HG02870 (cell line): Measurements from ENCODE around the gene SPTLC2.

Experiments used
- ATAC-seq: cut with Tn5 transposase; IDR thresholded peaks from one replicate; pipeline ENCODE4 v1.9.1; 2021; ENCODE audit warnings: mild to moderate bottlenecking, moderate library complexity; ENCODE audit not compliant: unreplicated experiment

SPTLC2 gene

DNA sequence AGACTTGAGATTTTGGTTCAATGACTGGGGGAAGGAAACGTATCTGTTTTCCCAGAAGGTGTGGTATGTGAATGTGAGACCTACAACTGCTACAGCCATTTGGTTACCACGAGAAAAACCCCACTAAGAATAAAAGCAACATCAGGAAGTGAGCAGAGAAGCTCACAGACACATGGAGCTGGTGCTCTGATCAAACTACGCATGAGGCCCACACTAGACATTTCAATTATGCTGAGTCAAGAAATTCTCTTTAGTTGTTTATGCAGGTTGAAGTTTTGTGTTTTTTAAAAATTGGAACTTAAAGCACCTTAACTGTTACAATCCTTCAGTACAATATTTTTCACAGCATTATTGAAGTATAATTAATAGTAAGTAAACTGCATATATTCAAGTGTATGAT is 8.9 kb upstream of the SPTLC2 start:
- ATAC-seq = no peak

DNA sequence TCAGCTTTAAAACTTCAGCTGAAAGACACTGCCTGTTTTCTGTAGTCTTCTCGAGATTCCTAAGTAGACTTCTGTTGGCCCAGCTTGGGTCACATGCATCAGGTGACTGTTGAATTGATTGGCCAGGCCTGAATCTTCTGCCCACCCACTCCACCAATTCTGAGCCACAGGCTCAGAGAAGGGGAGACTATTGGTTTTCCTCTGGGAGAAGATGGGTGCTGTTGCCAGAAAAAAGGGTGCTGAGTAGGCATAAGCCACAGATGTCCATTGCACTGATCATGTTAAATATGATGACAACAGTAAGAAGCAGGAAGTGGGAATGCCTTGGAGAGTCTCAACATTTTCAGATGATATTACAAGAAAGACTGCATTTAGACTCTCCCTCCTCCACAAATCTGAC is 6.8 kb upstream of the SPTLC2 start:
- ATAC-seq = no peak

DNA sequence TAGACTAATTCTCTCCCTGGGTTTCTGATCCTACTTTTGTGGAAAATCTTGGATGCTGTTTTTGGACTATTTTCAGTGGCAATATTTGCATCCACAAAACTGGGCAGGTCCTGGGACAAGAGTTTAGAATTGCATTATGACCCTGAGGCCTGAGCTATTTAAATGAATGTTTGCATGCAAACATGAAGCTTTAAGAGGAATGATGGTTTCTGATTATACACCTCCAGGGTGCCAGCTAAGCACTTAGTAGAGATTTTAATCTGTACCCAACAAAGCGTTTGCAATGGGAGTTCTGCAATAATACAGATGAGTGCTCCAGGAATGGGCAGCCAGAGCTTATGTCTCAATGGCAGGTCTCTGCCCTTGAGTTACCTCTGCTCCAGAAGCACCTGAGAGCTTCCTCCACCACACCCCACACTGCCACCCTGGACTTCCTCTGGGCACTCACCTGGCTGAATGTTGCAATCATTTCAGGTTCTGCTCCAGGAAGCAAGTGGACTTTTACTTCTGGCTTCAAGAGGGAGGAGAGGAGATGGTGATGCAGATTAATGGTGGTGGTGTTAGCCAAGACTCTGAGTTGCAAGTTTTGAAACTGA is 6.0 kb upstream of the SPTLC2 start:
- ATAC-seq = no peak

DNA sequence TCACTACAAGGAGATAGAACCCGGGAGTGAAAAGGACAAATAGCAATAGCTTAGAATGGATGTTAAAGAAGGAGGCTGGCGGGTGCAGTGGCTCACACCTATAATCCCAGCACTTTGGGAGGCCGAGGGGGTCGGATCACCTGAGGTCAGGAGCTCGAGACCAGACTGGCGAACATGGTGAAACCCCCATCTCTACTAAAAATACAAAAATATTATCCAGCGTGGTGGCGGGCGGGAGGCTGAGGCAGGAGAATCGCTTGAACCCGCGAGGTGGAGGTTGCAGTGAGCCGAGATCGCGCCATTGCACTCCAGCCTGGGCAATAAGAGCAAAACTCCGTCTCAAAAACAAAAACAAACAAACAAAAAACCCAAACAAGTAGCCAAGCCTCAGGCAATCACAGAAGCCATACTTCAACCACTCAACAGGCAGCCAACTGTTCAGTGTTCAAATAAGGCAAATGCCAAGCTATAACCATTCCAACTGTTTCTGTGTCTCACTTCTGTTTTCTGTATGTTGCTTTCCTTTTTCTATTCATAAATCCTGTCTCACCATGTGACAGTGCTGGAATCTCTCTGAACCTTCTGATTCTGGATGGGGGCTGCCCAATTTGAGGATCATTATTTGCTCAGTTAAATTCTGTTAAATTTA is 3.9 kb upstream of the SPTLC2 start:
- no peak for ATAC-seq

DNA sequence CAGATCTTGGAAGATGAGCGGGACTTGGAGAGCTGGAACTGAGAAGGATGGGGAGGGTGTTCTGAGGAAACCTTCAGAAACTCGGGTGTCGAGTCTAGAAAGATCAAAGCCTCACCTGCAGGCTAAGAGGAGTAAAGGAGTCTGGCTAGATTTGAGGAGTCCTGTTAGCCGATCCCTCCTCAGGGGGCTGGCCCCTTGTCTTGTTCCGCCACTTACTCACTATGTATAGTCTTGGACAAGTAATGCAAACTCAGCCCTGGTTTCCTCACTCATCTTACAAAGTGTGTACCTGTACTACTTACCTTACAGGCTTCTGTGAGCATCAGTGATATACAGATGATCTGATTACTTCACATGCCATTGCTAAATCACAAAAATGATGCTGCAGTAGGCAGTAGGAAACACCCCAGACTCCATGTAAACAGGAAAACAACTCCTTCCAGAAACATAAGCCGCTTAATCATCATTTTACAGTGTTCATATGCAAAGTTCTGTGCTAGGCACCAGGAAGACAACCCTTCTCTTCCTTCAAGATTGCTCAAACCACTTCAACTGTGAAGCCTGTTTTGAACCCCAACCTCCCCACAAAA is 2.0 kb upstream of the SPTLC2 start:
- ATAC-seq = no peak

DNA sequence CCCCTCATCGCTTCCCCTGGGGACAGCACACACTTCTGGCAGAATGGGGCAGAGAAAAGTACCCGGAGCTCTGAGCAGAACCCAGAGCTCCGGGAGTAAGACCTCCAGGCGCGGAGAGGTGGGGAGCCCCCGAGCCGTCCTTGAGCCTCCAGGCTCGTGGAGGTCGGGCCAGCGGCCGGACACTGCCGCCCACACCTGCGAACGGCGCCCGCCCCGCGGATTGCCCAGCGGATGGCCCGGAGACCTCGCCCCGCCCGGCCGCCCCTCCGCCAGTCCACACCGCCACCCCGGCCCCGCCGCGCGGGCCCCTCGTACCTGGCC is 344 bp downstream of the SPTLC2 start:
- no peak for ATAC-seq

DNA sequence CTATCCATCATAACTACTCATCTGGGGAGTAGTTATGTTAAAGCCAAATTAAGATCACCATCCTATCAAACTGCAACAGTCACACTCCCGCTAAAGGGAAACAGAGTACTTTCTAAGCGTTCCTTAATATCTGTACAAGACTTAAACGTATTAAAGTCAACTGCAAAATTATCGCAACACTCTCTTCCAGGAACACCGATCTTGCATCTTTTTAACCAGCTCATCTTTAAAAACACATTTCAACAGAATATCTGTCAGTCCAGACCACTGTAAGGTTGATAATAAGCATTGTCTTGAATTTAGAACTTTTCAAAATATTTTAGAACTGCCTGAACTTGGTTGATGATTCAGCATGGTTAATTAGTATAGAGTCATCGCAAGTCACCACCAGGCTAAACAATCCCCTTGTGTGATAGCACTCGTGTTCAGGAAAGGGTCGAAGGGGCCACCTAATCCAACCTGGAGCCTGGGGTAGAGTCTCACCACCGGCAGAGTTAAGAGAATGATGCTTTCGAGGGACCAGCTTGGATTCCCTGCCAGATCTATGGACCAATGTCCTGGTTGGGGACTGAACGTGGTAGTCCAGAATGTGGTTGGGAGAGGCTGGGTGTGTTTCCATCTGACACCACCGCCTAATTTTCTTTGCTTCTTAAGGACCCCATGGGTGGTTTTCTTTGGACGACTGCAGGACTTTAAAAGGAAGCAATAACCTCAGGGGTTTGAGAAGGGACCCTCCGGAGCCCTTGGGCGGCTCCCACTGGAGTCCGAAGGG is 890 bp downstream of the SPTLC2 start:
- no peak for ATAC-seq

DNA sequence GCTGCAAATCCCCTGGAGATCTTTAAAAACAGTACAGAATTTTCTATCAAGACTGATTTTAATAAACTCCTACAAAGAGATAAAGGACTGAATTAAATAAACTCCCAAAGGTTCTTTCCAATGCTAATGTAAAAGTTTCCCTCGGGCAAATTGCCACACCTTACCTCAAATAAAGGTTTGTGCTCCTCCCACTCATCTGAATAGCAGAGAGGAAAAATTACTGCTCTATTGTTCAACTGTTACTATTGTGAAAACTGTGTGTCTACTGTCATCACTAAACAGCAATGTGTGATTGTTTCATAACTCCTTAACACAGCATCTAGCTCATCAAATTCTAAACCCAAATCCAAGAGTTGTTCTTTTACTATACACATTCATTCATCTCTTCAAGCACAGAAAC is 3.2 kb downstream of the SPTLC2 start:
- no peak for ATAC-seq

DNA sequence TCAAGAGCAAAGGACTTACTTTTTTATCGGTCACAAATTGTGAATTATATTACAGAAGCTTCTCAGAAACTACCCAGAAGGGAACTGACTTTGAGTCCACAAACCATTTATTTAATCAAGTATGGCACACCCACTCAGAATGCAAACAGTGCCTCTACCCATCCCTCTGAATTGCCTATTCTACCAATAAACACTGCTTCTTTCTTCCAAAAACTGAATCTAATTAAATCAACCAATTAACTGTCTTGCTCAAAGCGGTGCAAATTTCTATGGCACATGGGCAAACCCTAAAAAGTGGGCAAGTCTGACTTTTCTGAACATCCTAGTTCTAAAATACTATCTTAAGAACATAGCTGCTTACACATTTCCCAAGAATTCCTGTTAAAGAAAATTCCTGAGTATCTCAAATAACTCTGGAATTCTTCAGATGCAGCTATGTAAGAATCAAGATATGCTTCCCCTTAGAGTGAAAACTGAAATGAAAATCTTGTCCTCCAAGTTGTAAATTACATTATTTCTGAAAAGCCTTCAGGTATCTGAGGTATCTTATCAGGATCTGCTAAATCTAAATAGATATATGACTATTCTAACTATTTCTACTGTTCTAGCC is 4.3 kb downstream of the SPTLC2 start:
- ATAC-seq = no peak

DNA sequence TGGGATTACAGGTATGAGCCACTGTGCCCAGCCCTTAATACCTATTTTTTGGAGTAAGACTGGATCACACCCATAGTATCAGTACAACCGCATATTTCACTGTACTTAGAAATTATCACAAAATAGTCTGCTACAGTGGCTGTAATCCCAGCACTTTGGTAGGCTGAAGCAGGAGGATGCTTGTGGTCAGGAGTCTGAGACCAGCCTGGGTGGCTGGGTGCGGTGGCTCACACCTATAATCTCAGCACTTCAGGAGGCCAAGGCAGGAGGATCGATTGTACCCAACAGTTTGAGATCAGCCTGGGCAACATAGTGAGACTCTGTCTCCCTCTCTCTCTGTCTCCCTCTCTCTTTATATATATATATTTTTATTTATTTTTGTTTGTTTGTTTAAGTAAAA is 5.9 kb downstream of the SPTLC2 start:
- no peak for ATAC-seq

DNA sequence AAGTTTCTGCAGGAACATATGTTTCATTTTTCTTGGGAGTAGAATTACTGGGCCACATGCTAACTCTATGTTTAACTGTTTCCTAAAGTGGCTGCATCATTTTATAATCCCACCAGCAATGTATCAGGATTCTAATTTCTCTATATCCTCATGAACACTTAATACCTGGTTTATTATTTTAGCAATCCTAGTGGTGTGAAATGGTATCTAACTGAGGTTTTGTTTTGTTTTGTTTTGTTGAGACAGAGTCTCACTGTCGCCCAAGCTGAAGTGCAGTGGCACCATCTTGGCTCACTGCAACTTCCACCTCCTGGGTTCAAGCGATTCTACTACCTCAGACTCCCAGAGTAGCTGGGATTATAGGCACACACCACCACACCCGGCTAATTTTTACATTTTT is 6.5 kb downstream of the SPTLC2 start:
- no peak for ATAC-seq

DNA sequence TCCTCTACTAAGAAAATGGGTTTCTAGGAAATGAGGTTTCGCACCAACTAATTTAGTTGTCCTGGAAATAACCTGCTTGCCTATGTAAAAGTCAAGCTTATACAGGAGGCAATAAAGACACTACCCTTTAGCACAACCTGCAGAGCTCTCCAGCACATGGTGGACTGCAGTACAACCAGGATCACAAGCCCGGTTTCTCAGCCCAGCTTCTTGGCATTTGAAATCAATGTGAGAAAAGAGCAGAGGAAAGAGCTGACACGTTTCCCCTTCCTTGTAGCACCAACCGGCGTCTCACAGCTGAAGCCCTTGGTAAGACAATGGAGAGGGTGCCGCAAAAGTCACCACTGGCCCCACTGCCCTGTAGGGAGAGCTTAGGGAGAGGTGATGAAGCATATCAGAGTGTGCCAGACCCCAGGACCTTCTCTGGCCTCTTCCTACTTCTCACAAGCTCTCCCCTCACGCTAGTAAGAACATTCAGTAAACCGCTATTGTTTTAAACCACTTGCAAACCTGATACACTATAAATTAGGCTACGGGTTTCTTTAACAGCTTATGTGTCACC is 8.6 kb downstream of the SPTLC2 start:
- ATAC-seq = no peak

DNA sequence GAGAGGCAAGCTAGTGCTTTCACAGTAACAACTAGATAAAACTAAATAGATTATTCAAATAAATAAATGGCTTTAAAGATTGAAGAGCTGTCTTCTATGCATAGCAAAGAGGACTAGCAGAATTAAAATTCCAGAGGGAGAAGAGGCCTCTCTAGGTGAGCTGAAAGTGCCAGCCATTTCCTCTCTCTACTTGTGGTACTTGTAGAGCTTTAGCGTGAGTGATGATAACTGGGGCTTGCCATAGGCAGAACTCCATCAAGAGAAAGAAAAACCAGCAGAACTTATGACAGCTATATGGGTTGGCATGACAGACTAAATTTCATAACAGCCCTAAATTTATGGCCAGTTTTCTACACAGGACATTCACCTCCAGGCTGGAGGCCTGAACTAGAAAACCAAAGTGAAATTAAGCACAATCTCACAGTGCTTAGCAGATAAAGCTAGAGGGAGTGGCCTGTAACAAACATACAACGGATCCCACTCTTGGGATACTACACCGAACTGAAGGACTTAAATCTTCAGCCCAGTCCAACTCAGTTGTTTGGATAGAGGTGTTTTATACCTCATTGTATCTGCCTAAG is 11.0 kb downstream of the SPTLC2 start:
- no peak for ATAC-seq

DNA sequence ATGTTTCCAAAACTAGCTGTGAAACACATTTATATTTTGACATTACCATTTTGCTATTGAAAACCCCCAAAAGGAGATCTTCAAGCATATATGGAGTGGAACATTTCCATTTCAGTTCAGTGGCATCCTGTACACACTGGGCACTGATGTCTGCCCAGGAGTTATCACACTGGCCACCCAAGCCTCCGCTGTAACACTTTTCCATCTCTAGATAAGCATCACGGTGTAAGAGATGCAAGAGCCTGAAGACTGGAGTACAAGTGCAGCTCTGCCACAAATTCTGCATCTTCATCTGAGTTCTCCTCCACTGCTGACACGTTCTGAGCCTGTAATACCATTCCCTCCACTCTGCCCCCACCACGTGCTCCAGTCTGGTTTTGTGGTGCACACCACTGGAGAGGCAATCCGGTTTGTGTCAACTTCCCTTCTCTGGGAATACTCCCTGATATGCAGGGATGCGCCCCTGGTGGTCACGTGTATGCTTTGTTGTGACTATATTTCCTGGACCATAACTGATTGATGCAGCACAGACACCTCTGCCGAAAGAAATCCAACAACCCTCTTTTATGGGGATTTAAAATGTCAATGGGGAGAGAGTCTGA is 12.7 kb downstream of the SPTLC2 start:
- no peak for ATAC-seq

DNA sequence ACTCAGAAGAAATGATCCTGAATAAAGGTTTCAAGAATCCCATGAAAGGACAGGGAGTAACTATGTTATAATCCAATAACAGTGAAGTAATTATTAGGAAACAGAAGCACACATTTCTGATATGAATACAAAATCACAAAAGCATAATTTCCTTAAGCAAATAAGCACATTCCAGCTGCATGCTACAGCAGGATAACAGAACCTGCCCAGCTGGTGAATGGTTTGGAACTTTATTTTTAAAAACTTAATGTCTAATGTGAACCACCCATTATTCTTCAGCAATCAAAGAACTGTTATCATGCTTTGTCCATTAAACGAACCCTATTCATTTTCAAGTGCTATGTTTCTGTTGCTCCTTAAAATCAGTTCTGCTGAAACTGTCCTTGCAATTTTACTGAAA is 13.4 kb downstream of the SPTLC2 start:
- ATAC-seq = no peak

DNA sequence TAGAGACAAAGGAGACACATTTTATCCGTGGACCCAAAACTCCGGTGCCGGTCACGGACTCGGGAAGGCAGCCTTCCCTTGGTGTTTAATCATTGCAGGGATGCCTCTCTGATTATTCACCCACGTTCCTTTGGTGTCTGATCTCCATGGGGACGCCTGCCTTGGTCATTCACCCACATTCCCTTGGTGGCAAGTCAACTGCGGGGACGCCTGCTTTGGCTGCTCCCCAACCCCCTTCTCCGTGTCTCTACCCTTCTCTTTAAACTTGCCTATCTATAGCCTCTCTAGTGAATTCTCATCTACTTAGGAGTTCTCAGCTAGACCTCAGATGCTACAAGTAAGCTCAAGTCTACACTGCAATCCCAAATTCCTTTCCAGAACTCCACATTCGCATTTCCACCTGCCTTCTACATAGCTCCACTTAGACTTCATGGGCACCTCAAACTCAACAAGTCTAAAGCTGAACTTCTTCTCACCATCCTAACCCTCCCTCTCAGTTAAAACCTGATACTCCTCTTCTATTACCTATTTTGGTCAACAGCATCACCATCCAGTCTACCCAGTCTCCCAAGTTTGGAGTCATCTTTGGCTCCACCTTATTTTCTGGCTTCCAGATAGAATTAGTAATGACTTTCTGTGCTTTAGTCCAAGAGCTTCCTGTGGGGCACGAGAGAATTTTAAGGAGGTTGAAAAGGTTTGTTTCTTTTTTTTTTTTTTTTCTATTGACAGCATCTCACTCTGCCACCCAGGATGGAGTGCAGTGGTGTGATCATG is 14.4 kb downstream of the SPTLC2 start:
- no peak for ATAC-seq

DNA sequence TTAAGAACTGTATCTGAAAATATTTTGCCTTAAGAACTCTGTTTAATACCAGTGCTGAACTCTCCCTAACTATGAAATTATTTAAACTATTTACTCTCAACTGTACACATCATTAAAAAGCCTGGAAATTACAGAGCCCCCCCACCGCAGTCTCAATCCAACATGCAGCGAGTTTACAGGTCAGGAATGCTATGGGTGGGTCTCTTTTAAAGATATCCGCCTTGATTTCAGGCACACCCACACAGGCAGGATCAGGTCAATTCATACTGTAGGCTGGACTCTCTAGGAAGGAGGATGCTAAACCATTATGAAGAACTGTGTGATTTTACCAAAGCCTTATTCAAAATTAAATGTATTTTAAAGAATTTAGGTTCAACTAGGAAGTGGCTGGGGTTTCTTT is 16.5 kb downstream of the SPTLC2 start:
- no peak for ATAC-seq

DNA sequence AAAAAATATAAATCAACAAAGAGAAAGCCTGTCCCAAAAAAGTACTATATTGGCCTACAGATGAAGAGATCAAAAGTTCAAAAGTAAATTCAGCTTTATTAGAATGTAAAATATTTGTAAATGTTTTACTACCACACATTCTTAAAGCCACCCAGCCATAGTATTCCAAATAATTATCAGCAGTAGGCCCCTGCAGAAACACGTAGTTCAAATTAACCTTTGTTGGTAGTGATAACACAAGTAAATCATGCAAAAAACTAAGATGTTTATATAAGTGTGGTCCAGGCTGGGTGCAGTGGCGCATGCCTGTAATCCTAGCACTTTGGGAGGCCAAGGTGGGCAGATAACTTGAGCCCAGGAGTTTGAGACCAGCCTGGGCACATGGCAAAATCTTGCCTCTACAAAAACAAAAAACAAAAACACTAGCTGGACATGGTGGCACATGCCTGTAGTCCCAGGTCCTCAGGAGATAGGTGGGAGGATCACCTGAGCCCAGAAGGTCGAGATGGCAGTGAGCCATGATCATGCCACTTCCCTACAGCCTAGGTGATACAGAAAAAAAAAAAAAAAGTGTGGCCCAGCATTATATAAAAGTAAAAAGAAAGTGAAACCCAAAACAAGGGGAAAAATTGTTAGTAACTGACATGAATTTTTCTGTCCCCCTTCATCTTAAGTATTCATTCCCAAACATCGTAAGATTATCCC is 17.9 kb downstream of the SPTLC2 start:
- no peak for ATAC-seq

DNA sequence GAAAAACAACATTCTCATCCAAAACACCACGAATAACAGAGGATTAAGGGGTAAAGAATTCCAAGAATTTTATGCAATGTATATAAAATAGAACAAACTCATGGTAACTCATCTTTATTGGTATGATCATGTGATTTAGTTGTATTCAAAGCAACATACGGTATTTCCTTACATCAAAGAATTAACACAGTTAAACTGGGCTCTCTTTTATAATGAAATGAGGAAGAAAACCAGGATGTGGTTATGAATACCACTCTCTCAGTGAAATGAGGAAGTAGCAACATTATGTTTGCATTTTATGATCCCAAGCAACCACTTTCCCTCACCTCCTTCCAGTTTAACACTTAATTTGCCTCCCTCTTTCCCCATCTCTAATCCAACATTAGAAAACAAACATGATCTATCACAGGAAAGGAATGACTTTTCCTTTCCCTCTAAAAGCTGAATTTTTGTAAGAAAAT is 22.9 kb downstream of the SPTLC2 start:
- peak; percentile 60 for ATAC-seq
